ENCODE measurements around the gene ICE1. TPM values are rescaled to one million over a fixed set of nuclear protein-coding genes. Genes with fewer than 3 reads are reported as not detected.
A peak's percentile ranks its signal among the peaks of the same experiment; 100 is the strongest.

Gene ICE1
- total RNA-seq, 1 experiment from 2014 or later = 68.4 TPM

DNA sequence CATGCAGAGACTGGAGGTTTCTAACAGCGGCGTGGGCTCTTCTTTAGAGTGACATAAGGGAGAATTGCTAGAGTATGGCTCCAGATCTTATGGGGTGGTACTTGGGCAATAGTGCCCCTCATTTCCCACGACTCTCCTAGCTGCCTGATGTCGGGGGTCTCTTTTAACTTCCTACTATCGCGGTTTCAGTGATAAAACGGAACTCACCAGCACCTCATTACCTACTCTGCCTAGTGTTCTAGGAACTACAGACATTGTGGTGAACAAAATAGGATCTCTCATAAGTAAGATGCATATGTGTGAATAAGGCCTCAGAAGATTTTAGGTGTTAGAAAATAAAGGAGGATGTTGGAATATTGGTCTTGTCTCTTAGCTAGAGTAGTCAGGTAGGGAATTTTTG is 1.1 kb downstream of the ICE1 start:
- ChIA-PET CTCF (interaction anchor here (0.6 kb wide), 2 partner anchors 527 to 556 kb away, joined by 3 to 8 read pairs; no protein-coding TSS in a partner anchor), POLR2A (ENCODE audit: unreplicated experiment) (no interaction called here)
- Histone ChIP-seq H3K27ac (no peak overlapping the region), H3K4me2 (peak overlapping the region; percentile 100), H3K9me2 (ENCODE audit: insufficient read depth) (no peaks in the 10 kb centered on the region), H3K4me3 (peak overlapping the region; percentile 86), H2AFZ (no peak overlapping the region), H3K27me3 (ENCODE audit: insufficient read depth, low read depth) (no peaks in the 10 kb centered on the region), H3K36me3 (ENCODE audit: low read depth) (peaks cover 14% of the 10 kb centered on the region; the same call in 1 of the 2 replicates), H4K20me1 (ENCODE audit: insufficient read depth) (peaks cover 51% of the 10 kb centered on the region), H3K79me2 (ENCODE audit: low read depth) (peaks cover 60% of the 10 kb centered on the region), H3K4me1 (replicated peaks; ENCODE audit: insufficient read depth) (peaks cover 32% of the 10 kb centered on the region), H3F3A (ENCODE audit: insufficient read depth, low read depth) (peaks cover 8% of the 10 kb centered on the region; the same call in 1 of the 2 replicates), H3K9me3 (ENCODE audit: insufficient read depth, low read depth) (no peaks in the 10 kb centered on the region)
- no peak for DNase-seq
- intact Hi-C loops (cut with micrococcal nuclease; ENCODE audit: unreplicated experiment) = loop anchor here (2.0 to 10.0 kb wide), 5 partner anchors 151 to 1289 kb away; partner anchors contain the start of genes MED10 and TENT4A
- no TSS peak for BruUV-seq (replicated peaks)
- TF ChIP-seq, protein P1, sequence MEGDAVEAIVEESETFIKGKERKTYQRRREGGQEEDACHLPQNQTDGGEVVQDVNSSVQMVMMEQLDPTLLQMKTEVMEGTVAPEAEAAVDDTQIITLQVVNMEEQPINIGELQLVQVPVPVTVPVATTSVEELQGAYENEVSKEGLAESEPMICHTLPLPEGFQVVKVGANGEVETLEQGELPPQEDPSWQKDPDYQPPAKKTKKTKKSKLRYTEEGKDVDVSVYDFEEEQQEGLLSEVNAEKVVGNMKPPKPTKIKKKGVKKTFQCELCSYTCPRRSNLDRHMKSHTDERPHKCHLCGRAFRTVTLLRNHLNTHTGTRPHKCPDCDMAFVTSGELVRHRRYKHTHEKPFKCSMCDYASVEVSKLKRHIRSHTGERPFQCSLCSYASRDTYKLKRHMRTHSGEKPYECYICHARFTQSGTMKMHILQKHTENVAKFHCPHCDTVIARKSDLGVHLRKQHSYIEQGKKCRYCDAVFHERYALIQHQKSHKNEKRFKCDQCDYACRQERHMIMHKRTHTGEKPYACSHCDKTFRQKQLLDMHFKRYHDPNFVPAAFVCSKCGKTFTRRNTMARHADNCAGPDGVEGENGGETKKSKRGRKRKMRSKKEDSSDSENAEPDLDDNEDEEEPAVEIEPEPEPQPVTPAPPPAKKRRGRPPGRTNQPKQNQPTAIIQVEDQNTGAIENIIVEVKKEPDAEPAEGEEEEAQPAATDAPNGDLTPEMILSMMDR (conservative IDR thresholded peaks at IDR 0.05) = no peak
- no peak for TF ChIP-seq EZH2 (IDR thresholded peaks at IDR 0.05; ENCODE audit: low read depth)

- no peak overlapping the region for H3K27ac ChIP-seq
- H3K79me2 ChIP-seq (ENCODE audit: low read depth) = peaks cover 72% of the 10 kb centered on the region
- peaks cover 15% of the 10 kb centered on the region; the same call in 1 of the 2 replicates for H3K36me3 ChIP-seq (ENCODE audit: low read depth)
- no peaks in the 10 kb centered on the region for H3K27me3 ChIP-seq (ENCODE audit: insufficient read depth, low read depth)
- H3K9me3 ChIP-seq (ENCODE audit: insufficient read depth, low read depth) = no peaks in the 10 kb centered on the region
- peak overlapping the region; percentile 86; the same call in 1 of the 2 replicates for H3K4me3 ChIP-seq
- H3F3A ChIP-seq (ENCODE audit: insufficient read depth, low read depth) = peaks cover 8% of the 10 kb centered on the region; the same call in 1 of the 2 replicates
- TF ChIP-seq, protein P1 (conservative IDR thresholded peaks at IDR 0.05) = no peak
- no peak for TF ChIP-seq EZH2 (IDR thresholded peaks at IDR 0.05; ENCODE audit: low read depth)
- CTCF ChIA-PET = no interaction called here
- peaks cover 32% of the 10 kb centered on the region for H3K4me1 ChIP-seq (replicated peaks; ENCODE audit: insufficient read depth)
- BruUV-seq (replicated peaks) = no TSS peak
- H3K9me2 ChIP-seq (ENCODE audit: insufficient read depth) = no peaks in the 10 kb centered on the region
- peaks cover 62% of the 10 kb centered on the region for H4K20me1 ChIP-seq (ENCODE audit: insufficient read depth)
- peak overlapping the region; percentile 100 for H3K4me2 ChIP-seq
- POLR2A ChIA-PET (ENCODE audit: unreplicated experiment) = no interaction called here
- no peak for DNase-seq
- H2AFZ ChIP-seq = no peak overlapping the region
- intact Hi-C loops (cut with micrococcal nuclease; ENCODE audit: unreplicated experiment) = loop anchor here (5.0 to 10.0 kb wide), 3 partner anchors 400 to 953 kb away; partner anchors contain the start of gene MED10
Measured at GRCh38 chr5:5424736-5425135, 2.3 kb downstream of the ICE1 start.

- CTCF ChIA-PET = no interaction called here
- H4K20me1 ChIP-seq (ENCODE audit: insufficient read depth) = peaks cover 97% of the 10 kb centered on the region
- no TSS peak for BruUV-seq (replicated peaks)
- no peak overlapping the region for H3K4me2 ChIP-seq
- H3K9me2 ChIP-seq (ENCODE audit: insufficient read depth) = no peaks in the 10 kb centered on the region
- H2AFZ ChIP-seq = no peak overlapping the region
- H3K27me3 ChIP-seq (ENCODE audit: insufficient read depth, low read depth) = no peaks in the 10 kb centered on the region
- H3K36me3 ChIP-seq (ENCODE audit: low read depth) = peaks cover 15% of the 10 kb centered on the region; the same call in 1 of the 2 replicates
- POLR2A ChIA-PET (ENCODE audit: unreplicated experiment) = no interaction called here
- no peak for DNase-seq
- TF ChIP-seq EZH2 (IDR thresholded peaks at IDR 0.05; ENCODE audit: low read depth) = no peak
- TF ChIP-seq, protein P1 (conservative IDR thresholded peaks at IDR 0.05) = no peak
- peaks cover 98% of the 10 kb centered on the region for H3K79me2 ChIP-seq (ENCODE audit: low read depth)
- H3K4me1 ChIP-seq (replicated peaks; ENCODE audit: insufficient read depth) = no peaks in the 10 kb centered on the region
- H3F3A ChIP-seq (ENCODE audit: insufficient read depth, low read depth) = no peaks in the 10 kb centered on the region
- no peaks in the 10 kb centered on the region for H3K9me3 ChIP-seq (ENCODE audit: insufficient read depth, low read depth)
- intact Hi-C loops (cut with micrococcal nuclease; ENCODE audit: unreplicated experiment) = no loop called here
- H3K27ac ChIP-seq = no peak overlapping the region
- no peak overlapping the region for H3K4me3 ChIP-seq
Measured at GRCh38 chr5:5430136-5430535, 7.7 kb downstream of the ICE1 start.
